ENCODE measurements around the gene DPP8.

Gene DPP8

DNA sequence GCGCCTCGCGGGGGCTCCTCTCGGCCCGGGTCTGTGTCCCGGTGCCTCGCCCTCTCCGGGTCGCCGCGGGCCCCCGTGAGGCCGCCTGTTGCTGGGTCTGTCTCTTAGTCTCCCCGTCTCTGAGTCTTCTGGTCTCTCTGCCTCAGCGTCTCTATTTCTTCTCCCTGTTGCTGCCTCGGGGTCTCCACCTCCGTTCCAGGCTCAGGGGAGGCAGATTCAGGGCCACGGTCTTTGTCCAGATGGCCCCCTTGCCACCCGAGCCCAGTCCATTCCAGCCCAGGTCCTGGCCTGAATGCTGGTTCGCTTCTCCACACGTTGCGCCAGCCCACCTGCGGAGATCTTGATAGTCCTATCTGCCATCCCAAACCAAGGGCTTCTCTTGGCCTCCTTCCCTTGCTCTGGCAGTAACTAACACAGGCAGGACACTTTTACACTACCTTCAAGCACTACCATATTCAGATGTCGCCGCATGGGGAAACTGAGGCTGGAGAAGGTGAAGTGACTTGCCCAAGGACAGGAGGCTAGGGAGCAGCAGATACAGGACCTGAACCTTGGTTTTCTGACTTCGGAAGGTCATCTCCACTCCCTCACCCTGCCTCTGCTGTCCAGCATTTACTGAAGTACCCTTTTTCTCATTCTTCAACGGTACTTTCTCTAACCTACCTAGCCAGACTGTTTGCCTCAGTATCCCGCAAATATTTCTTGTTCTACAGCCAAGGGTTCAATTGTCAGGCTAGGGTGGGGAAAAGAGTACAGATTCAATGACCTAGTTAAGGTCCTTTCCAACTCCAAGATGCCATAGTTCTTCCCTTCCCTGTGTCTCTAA, 94.1 kb downstream of the DPP8 start:
- no peak for DNase-seq

DNA sequence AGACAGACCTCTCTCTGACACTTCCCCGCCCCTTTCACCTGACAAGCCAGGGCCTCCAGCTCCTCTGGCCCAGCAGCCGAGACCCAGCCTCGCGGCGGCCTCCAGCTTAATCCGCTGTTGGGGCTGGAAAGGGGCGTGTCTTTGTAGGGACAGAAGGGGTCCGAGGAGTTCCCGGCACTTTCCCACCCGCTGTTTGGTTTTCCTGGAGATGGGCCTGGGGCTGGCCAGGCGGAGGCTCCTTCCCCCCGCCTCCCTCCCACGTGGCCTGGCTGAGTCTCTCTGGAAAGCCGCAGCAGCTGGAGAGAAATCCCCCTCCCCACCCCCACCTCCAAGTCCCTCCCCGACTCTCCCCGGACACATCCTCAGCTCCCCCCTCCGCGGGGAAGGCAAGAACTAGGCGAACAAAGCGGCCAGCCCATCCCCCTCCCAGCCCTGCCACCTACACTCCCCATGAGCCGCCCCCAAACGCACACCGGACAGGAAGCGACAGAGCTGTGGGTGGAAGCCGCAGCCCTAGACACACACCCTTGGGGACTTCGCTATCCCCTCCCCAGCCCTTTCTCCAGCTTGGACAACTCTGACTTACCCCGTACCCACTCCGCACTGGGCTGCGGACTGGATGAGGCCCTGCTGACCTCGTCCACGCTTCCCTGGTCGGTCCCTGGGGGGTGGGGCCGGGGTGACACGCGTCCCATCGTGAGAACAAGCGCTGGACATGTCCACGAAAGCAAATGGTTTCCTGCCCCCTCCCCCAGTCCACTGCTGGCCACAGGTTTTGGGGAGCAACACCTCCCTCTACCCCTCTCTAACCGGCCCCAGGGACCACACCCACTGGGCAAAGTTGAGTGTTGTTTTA, 95.9 kb downstream of the DPP8 start:
- no peak for DNase-seq

DNA sequence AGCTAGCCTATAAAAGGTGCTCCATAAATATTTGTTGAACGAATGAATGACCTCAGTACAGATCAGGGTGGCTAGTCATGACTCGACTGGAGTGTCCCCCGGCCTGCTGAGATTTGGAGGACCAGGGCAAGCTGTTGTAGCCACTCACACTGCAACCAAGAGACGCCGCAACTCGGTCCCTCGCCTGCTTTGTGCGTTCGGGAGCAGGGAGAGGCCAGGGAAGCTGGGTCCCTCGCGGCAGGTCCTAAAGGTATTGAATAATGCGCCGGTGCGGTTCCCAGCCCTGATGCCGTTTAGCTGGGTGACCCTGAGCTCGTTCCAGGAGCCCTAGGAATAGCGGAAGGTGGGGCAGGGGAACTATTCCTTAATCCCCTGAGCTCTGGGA, 96.5 kb downstream of the DPP8 start:
- DNase-seq = no peak

DNA sequence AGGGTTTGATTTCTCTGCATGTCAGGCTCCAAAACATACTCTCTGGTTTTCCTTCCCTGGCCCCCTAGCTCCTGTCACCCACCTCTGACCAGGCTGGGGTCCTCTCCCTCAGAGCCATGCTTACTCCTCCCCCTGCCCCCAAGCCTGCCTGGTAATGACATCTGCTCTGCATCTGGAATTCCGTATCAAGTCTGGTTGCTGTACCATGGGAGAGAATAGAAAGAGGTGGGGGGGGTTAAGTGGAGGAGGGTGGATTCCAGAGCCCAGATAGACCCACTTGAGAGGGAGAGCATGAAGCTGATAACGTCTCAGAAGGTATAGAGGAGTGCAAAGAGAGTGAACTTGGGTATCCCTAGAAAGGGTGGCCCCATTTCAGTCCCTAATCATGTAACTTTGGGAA, 98.9 kb downstream of the DPP8 start:
- DNase-seq = no peak

DNA sequence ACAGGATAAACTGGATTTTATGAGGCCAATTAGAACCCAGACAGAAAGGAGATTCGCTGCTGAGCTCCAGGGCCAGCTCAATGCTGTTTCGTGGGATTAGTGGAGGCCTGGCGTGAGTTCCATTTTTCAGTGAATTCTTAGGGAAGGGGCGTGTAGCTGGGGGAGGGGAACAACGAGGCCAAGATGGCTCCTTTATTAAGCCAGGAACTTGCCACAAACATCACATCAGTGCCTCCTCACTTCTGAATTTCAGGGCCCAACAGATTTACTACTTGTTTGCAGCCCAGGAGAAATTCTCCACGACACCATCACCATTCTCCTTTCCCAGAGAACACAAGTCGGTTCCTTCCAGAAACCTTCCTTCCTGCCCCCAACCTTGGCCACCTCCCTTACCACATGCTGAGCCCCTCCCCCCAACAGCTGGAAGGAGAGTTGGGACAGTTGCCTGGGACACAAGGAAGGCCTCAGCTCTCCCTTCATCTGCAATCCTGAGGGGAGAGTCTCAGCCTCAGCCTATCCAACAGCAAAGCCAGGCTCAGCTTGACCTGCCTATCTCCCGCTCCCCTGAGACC, 100.6 kb downstream of the DPP8 start:
- no peak for DNase-seq

DNA sequence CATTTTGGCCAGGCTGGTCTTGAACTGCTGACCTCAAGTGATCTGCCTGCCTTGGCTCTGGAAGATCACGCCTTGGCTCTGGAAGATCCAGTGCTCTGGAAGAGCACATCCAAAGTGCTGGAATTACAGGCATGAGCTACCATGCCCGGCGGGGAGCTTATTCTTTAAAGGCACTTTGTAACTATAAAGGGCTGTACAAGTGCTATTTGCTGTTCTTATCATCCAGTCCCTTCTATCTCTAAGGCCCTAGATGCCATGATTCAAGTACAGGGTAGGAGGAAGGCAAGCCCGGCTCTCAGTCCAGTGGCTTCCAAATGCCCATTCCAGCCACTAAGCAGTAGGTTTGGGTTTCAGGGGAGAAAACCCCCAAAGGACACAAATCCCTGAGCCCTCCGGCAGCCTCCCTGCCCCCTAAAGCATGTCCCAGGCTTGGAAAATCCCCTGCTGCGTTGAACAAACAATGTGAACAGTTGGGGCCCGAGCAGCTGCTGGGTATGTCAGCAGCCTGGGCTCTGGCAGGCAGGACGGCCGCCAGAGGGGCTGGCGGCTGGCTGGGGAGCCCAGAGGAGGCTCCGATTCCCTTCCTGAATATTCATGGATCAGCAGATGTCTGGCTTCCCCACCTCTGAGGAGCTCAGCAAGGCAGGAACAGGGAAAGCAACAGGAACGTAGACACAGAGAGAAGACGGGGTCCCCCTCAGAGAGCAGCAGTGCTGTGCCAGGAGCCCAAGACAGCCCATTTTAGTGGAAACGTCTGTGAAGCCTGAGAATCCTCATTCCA, 102.5 kb downstream of the DPP8 start:
- no peak for DNase-seq

DNA sequence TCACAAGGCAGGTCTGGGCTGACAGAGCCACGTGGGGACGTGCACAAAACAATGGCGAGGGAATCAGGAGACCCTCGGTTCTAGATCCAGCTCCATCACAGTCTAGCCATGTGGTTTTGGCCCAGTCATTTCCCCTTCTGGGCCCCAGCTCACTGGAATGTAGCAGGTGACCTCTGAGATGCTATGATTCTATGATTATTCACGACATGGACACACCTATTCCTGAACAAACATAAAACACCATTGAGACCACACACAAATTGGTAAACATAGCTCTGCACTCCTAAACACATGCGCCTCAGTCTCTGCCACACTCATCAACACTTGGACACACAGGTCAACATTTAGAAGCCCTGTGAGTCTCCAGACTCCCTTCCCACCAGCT, 103.7 kb downstream of the DPP8 start:
- DNase-seq = no peak

DNA sequence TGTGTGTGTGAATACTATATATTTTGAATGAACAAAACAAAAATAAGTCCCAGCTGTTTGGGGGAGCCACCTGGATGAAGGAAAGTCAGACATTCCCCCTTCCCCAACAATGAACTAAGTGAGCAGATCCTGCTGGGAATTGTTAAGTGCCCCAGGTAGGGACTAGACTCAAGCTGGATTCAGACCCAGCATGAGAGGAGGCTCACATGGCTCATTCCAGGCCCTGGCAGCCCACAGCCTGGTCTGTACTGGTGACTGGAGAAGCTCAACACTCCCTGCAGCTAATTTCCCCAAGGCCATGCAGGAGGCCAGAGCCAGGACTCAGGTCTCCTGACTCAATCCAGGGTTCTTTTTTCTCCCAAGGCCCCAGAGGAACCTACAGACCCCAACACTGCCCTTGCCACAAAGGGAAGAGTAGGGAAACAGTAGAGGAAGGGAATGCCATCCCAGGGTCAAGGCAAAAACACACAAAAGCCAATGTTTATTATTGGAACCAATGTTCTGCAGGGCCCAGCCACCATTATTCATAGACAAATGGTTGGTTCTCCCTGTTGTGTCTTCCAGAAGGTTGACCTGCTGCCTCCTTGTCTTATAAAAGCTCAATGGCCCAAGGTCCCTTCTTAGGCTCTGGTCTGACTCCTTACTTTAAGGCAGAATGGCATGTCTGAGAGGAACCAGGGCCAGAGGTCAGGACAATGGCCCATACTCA, 104.3 kb downstream of the DPP8 start:
- DNase-seq = no peak

DNA sequence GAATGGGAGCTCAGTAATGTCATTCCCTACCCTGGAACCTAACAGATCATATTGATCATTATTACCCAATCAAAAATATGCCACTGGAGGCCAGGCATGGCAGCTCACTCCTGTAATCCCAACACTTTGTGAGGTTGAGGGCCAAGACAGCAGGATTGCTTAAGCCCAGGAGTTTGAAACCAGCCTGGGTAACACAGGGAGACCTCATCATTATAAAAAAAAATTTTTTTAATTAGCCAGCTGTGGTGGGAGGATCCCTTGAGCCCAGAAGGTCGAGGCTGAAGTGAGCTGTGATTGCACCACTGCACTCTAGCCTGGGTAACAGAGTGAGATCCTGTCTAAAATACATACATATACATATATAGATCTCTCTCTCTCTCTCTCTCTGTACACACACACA, 104.9 kb downstream of the DPP8 start:
- no peak for DNase-seq

DNA sequence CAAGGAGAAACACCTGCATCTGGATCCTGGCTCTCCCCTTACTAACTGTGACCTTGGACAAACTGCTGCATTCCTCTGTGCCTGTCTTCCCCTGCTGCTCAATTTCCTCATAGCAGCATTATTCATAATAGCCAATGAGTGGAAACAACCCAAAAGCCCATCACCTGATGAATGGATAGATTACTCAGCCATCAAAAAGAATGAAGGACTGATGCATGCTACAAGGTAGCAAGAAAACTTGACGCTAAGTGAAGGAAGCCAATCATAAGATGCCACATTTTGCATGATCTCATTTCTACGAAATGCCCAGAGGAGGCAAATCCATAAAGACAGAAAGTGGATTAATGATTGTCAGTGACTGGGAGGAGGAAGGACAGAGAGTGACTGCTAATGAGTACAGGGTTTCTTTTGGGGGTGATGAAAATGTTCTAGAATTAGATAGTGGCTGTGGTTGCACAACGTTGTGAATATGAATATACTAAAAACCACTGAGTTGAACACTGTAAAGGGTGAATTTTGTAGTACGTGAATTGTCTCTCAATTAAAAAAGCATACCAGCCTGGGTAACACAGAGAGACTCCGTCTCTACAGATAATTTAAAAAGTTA, 105.9 kb downstream of the DPP8 start:
- no peak for DNase-seq

DNA sequence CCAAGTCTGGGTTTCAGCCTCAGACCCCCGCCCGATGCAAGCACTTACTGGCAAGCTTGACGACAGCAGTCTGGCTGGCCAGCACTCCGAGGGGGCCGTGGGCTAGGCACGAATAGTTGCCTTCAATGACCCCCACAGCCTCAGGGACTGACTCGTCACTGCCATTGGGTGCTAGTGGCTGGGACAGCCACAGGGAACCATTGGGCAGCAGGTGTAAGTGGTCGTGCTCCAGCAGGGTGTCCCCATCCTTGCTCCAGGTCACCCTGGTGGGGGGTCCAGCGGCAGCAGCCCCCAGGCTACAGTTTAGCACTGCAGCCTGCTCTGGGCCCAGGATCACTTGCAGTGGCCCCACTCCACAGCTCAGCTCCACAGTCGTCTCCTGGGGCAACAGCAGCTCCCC, 106.5 kb downstream of the DPP8 start:
- DNase-seq = no peak

DNA sequence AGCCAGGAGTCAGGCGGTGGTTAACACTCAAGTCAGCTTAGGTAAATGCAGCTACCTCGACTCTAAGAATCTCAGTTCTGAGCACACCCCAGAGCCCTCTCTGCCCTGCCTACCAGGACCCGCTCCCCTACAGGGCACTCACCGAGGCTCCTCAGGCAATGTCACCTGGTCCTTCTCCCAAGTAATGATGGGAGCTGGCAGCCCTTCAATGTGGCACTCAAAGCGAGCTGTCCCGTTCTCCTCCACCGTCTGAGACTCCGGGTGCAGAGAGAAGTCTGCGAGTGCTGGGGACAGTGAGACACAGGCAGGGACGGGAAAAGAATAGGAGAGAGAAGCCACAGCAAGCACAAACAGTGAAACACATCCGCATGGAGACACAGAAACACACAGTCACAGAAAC, 107.5 kb downstream of the DPP8 start:
- no peak for DNase-seq

DNA sequence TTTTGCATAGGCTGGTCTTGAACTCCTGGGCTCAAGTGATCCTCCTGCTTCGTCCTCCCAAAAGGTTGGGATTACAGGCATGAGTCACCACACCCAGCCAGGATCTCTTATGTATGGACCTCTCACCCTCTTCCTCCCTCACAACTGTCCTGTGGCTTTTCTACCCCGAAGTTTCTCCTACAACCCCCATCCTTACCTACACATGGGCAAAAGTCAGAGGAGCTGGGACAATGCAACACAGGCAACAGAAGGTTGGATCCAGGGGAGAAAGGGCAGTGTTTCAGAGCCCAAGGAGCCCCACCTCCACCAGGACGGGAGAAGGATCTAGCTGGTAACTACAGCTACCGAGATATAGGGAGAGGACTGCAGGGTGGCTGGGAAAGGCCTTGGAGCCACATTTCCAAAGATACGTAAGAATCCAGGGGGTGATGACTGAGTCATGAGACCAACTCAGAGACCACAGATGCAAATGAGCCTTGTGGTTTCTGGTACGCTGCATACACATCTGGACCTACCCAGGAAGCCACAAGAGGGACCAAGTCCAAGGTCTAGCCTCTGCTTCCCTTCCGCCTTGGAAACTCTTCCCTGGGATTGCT, 108.4 kb downstream of the DPP8 start:
- no peak for DNase-seq

DNA sequence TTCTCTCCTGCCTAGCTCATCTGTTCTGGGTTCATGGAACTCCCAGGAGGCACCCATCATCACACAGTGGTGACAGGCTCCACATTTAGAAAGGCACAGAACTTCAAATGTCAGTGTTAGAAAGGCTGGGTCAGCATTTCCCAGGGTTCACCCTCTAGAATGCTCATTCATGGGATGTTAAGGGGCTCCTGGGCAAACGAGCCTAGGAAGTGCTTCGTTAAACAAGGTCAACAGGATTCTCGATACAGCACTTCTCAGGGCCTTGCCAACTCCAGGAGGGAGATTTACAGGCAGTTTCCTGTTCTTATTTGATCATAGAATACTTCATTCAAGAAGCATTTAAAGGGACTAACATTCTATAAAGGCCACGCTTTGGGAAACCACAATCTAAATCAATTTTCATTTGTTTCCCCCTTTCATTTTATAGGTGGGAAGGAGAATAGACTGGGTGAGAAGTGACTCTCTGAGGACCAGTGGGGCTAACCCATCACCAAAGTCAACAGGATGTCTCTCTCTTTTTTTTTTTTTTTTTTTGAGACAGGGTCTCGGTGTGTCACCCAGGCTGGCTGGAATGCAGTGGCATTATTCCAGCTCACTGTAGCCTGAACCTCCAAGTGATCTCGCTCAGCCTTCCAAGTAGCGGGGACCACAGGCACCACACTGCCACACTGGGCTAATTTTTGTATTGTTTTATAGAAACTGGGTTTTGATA, 109.0 kb downstream of the DPP8 start:
- no peak for DNase-seq

DNA sequence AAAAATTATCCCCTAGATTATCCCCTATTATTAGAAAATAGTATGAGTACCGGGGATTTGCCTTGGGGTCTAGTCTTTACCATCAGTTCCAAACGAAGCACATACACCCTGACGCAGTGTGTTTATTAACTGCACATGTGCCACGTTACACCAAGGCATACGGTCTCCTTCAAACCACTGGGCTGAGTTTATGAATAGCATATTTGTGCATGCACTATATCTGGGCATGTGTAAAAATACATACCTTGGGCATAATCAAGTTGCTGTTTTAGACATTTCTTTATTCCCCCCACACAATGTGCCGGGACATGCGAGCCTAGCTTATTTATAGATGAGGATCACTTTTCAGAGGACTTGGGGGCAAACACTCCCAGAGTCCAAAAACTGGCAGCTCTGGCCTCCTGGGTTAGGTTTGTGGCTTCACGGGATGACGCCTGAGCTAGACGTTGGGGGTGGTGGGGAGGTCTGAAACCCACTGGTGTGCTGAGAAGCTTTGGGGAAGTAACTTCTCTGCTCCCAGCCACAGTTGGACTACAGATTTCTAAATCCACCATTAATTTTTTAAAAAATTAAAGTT, 111.0 kb downstream of the DPP8 start:
- DNase-seq = no peak

DNA sequence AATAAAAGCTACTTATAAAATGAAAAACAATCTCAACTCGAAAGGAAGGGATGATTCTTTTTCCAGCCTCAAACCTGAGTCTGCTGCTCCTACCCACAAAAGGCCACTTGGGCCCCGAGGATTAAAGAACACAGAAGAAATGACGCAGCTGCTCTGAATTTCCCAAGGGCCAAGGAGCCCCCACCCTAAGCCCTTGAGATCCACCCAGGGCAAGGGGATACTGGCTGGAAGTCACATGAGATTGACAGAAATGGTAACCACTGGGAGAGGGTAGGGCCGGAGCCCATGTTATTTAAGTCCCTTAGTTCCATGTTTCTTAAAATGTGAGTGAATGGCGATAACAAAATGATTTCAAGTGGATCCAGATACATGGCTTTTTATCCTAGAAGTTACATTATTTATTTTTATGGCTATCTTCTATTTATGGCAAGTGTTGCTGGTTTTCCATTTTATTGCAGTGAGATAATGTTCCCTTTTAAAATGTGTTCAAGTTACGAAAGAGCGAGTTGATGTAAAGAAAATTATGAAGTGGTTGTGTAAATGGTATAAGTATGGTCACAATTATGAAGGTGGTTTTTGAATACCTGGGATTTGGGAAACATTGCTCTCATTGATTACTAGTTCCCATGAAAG, 111.6 kb downstream of the DPP8 start:
- no peak for DNase-seq

DNA sequence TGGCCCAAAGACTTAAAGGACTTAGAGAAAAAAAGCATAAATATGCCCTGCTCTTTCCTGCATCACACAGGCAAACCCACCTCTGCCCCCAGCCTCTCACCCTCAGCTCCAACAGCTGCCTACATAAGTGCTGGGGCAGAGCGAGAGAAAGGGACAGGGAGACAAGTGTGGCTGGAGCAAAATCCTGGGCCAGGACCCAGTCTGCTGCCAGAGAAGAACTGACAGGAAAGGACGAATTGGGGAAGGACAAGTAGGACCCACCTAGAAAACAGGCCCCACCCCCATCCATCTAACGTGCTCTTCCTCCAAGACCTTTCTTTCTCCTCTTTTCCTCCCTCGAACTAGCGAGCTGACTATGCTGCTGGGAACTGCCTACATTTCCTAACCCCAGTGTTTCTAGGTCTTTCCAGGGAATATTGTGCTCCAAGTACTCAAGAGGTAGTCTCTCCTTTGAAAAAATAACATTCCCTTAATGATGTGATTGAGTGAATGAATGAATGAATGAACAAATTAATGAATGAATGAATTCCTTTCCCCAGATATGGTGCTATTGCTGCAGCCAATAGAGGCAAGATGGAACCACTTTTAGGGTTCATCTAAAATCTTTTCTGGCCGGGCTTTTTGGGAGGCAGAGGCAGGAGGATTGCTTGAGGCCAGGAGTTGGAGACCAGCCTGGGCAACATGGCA, 113.2 kb downstream of the DPP8 start:
- no peak for DNase-seq

DNA sequence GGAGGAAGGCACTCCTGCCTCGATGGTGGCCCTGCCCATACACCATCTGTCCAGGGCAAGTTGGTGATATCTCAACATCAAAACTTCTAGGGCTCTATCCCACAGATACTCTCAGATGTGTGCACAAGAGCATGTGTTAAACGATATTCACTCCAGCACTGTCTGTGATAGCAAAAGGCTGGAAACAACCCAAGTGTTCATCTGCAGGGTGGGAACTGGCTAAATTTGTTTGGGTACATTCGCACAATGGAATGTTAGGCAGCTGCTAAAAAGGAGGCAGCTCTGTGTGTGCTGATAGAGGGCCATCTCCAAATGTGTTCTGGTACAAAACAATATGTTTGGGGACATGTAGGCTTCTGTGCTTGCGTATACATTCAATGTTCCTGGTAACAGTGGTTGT, 114.5 kb downstream of the DPP8 start:
- no peak for DNase-seq

DNA sequence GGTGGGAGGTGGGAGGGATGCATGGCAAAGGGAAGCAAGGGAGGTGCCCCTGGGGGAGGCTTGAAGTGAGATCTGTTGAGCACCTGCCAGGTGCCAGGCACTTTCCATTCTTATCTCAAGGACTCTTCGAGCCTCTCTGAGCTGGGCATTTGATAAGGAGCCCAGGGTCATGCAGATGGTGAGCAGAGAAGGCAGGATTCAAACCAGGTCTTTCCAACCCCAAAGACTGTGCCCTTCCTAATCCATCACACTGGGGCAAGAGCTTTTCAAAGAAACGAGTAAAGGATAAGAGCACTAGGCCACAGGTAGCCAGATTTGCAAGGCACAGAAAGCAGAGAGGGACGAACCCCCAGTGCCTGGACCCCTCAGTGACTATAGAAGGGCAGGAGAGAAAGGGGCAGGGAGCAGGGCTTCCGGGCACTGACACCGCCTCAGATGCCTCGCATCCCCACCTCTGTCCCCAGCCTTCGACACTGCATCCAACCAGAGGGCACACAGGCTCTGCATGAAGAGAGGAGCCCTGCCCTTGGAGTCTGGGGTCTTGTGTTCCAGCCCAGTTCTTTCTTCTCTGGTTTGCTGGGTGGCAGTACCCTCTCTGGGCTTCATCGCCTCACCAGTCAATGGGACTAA, 115.8 kb downstream of the DPP8 start:
- no peak for DNase-seq
